ES-I3 (cell line): ENCODE data around the gene TRDMT1.

Experiments used
- H3K36me3 ChIP-seq: 2 replicates; pipeline ENCODE4 v1.6.1; 2013; ENCODE audit warnings: mild to moderate bottlenecking, low read length, control low read depth, moderate library complexity; ENCODE audit not compliant: insufficient read depth
- H3K4me1 ChIP-seq: 2 replicates; pipeline ENCODE4 v1.6.1; 2013; ENCODE audit warnings: mild to moderate bottlenecking, control low read depth, low read length; ENCODE audit not compliant: insufficient read depth
- H3K9ac ChIP-seq: 2 replicates; pipeline ENCODE4 v1.6.1; 2013; ENCODE audit warnings: low read depth, mild to moderate bottlenecking, low read length, moderate library complexity
- H3K9me3 ChIP-seq: 2 replicates; pipeline ENCODE4 v1.6.1; 2013; ENCODE audit warnings: mild to moderate bottlenecking, low read length, moderate library complexity; ENCODE audit not compliant: control insufficient read depth, insufficient read depth

TRDMT1 gene

DNA sequence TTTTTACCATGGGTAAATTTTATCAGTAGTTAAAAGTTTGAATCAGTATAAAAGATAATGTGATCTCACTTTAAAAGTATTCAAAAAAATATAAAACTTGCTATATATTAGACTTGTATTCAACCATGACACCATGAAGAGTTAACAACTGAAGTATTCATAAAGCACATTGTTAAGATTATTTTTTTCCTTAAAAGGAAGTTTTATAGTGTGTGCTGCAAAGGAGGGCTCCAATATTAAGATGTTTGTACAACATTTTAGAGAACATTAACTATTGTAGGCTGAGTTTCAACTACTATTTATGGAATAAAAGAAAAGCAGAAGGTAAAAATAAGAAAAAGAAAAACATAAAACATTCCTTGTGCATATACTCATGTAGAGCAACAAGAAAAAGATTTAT lies 47.4 kb downstream of the TRDMT1 start:
- H3K36me3 ChIP-seq, result no peaks in the 10 kb centered on the region; the same call in 1 of the 2 replicates
- no peaks in the 10 kb centered on the region for H3K9me3 ChIP-seq
- no peaks in the 10 kb centered on the region for H3K4me1 ChIP-seq
- no peak overlapping the region for H3K9ac ChIP-seq

DNA sequence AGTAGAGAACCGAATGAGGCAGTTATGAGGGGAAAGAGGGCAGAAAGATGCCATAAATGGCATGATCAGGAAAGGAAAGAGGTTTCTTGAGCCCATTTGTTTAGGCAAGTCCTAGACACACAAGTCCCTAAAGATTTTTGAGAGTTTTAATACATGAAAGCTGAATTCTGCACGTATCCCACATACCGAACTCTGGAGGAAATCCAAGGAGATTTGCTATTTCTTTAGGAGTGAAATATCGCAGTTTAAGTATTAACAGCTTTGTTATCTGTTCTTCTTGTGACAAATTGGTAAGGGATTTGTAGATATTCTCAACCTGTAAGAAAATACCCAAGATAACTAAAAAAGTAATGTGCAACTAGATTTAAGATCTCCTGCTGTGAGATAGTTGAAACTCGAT lies 48.2 kb downstream of the TRDMT1 start:
- Histone ChIP-seq H3K36me3 (no peaks in the 10 kb centered on the region; the same call in 1 of the 2 replicates), H3K9ac (no peak overlapping the region)

DNA sequence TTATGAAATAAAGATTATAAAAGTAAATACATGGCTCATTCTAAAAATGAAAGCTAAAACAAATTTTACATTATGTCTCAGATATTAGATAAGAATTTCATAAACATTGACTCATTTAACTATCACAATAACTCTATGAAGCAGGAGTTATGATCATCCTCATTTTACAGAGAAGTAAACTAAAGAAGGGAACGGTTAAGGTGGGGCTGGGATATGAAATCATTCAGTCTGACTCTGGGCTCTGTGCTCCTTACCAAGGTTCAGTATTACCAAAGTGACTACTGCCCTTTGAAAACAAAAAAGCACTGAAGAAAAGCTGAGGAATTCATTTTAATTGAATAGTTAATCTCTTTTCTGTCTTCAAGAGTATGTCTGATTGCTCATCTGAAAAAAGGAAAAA lies 49.8 kb downstream of the TRDMT1 start:
- Histone ChIP-seq H3K9ac (no peak overlapping the region), H3K9me3 (no peaks in the 10 kb centered on the region), H3K36me3 (no peaks in the 10 kb centered on the region; the same call in 1 of the 2 replicates), H3K4me1 (no peaks in the 10 kb centered on the region)

More for the DNA sequence above, 48.2 kb downstream of the TRDMT1 start:
- Histone ChIP-seq H3K4me1 (no peaks in the 10 kb centered on the region), H3K9me3 (no peaks in the 10 kb centered on the region)

DNA sequence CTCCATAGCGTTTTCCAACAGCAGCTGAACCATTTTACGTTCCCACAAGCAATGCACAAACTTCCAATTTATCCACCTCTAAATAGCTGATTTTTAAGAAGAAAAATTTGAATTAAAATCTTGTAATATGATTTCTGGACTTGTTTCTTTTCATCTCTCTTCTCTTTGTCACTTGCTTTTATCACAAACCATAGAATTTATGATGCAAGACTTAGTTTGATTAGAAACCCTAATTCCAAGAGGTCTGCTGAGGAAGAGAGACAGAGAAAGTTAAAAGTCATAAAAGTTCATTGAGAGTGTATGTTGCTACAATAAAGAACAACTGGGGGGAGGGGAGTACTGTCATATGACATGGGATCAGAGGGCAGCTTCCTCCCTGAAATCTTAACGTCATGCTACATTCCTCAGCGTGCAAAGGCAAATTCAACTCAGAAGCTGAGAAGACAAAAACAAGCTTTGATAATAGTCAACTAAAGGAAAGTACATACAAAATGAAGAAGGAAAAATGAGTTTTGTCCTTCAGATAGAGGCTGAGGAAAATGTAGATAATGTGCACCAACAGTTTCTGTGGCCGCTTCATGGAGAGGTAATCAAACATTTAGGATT lies 53.5 kb downstream of the TRDMT1 start:
- Histone ChIP-seq H3K9ac (no peak overlapping the region), H3K4me1 (no peaks in the 10 kb centered on the region), H3K9me3 (no peaks in the 10 kb centered on the region), H3K36me3 (no peaks in the 10 kb centered on the region; the same call in 1 of the 2 replicates)

DNA sequence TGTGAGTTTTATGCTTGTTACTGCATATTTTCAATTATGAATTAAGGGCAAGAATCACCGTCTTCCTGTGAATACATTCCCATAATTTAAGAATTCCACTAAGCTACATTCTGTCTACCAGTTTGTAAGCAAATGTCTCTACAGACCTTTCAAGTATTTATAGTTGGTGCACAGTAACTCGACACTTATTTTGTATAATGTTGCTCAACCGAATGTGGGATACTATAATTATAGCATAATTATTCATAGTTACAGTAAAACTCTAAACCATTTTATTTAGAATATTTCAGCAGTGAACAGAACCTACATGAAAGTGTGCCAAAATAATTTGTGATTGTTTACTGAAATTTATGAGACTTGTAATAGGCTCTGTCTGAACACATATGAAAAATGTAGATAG lies 54.6 kb downstream of the TRDMT1 start:
- Histone ChIP-seq H3K9me3 (no peaks in the 10 kb centered on the region), H3K36me3 (no peaks in the 10 kb centered on the region; the same call in 1 of the 2 replicates), H3K9ac (no peak overlapping the region), H3K4me1 (no peaks in the 10 kb centered on the region)

DNA sequence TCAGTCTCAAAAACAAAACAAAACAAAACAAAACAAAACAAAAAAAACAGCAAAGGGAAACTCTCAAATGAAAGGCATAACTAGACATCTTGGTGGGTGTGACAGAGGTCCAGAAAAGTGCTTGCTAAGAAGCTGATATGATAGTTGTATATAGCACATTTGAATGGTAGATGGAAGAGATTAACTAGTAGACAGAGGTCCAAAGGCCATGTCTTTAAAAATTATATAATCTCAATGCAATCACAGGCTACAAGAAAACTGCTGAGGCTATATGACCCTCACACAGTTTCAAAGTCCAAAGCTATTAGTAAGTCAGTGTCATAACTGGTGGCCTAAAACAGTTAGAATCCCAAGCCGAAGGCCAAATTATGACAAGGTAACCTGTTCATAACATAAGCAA lies 56.2 kb downstream of the TRDMT1 start:
- H3K4me1 ChIP-seq, result no peaks in the 10 kb centered on the region
- H3K9me3 ChIP-seq, result no peaks in the 10 kb centered on the region
- no peaks in the 10 kb centered on the region; the same call in 1 of the 2 replicates for H3K36me3 ChIP-seq
- no peak overlapping the region for H3K9ac ChIP-seq

DNA sequence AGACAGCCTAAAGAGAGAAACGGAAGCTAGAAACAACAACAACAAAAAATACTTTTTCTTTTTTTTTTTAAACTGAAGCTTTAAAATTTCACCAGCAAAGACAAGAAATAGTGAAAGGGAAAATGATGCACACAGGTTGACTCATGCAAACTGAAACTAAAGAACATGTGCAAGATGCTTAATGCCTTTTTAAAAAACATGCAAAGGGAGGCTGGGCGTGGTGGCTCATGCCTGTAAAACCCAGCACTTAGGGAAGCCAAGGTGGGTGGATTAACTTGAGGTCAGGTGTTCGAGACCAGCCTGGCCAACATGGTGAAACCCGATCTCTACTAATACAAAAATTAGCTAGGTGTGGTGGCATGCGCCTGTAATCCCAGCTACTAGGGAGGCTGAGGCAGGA lies 56.7 kb downstream of the TRDMT1 start:
- Histone ChIP-seq H3K4me1 (no peaks in the 10 kb centered on the region), H3K9me3 (no peaks in the 10 kb centered on the region), H3K36me3 (no peaks in the 10 kb centered on the region; the same call in 1 of the 2 replicates), H3K9ac (no peak overlapping the region)

DNA sequence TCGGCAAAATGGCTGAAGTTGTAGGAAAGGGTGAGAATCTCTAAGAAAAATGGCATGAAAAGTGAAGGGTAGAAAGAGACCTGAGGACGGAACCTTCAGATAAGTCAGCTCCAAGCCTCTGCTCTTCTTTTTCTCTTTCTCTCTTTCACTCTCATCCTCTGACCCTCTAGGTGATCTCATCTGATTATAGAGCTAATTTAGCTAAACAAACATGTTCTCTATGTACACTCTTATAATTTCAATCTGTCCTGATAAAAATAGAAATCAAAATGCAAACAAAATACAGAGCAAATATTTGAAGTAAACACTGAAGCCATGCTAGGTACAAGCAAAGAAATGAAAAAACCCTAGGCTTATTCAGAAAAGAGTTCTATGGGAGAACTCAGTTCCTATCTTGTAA lies 57.4 kb downstream of the TRDMT1 start:
- no peaks in the 10 kb centered on the region for H3K9me3 ChIP-seq
- no peak overlapping the region for H3K9ac ChIP-seq
- H3K4me1 ChIP-seq, result no peaks in the 10 kb centered on the region
- H3K36me3 ChIP-seq, result no peaks in the 10 kb centered on the region

DNA sequence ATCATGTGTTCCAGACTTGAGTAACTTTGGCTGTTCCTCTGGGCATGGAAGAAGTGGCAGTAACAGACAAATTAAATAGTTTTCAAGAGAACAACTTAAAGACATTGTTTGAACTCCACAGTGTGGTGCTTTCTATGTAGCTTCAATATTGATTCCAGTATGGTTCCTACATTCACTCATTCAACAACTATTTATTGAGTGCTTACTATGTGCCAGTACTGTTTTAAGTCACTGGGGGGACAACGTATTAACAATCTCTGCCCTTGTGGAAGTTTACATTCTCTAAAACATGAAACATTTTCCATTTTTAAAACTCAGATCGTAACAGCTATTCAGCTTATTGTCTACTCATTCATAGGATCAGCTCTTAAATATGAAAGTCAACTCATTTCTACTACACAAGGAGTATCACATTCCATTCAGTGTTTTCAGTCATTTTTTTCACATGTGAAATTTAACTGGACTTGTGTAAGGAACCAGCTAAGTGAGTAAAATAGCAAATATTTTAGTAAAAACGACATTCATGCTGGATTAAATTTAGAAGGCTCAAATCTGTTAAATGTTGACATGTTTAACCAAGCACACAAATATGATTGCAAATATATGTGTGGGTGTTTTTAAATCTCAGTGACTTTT lies 58.3 kb downstream of the TRDMT1 start:
- Histone ChIP-seq H3K9ac (no peak overlapping the region), H3K36me3 (no peaks in the 10 kb centered on the region), H3K9me3 (no peaks in the 10 kb centered on the region), H3K4me1 (no peaks in the 10 kb centered on the region)

DNA sequence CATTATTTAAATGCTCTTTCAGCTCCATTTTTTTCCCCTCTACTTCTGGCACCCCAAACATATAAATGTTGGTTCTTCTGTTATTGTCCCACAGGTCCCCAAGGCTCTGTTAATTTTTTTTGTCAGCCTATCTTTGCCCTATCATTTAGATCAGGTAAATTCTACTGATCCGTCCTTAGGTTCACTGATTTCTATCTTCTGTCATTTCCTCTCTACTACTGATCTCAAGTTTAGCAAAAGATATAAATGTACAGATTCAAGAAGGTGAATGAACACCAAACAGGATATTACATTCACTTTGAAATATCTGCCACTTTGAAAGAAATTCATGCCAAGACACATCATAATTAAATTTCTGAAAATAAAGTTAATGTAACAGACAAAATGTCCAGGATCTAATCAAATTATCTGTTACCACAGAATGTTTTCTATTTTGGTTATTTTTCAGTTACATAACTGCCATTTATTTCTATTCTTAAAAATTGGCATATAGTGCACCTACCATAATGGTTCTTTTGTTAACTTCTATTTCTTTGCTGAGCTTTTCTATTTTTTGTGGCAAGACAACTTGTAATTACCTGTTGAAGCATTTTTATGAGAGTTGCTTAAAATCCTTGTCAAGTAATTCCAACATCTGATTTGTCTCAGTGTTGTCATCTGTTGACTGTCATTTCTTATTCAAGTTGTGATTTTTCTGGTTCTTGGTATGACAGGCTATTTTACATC lies 59.8 kb downstream of the TRDMT1 start:
- no peak overlapping the region for H3K9ac ChIP-seq
- no peaks in the 10 kb centered on the region for H3K4me1 ChIP-seq
- H3K9me3 ChIP-seq, result no peaks in the 10 kb centered on the region
- H3K36me3 ChIP-seq, result no peaks in the 10 kb centered on the region

DNA sequence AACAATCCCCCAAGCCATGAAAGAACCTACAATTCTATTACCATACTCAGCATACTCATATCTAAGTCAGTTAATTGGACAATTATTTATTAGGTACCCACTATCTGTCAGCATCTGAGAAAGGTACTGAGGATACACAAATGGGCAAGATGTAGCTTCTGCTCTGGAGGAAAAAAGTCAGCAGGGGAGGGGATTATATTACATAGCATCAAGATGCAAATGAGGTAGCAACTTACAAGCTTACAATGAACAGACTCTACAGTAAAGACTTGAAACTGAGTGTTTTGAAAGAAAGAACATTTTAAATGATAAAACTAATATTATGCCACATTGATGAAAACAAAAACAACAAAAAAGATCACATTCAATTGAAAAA lies 61.1 kb downstream of the TRDMT1 start:
- Histone ChIP-seq H3K9me3 (no peaks in the 10 kb centered on the region), H3K4me1 (no peaks in the 10 kb centered on the region), H3K9ac (no peak overlapping the region), H3K36me3 (no peaks in the 10 kb centered on the region)

DNA sequence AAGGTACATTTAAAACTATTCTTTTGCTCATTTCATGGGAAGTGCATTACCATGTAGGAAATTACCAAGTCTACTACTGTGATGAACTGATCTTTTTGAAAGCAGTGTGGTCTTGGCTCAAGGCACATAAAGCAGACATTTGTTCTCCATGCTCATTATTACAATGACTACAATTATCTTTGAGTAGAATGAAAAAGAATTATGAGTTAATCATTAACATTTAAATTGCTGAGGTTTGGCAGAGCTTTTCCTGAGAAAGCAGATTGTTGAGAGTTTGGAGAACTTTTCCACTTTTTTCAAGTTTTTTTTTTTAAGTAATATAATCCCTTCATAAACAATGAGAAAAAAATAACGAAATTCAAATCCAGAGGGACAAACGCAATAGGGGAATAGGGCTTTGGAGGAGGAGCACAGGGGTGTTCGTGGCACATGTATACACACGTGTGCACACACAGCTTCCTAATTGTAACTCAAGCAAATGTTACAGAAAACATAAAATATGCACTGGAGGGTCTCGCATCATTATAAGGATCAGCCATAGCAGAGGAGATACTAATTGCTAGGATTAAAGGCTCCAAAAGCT lies 62.9 kb downstream of the TRDMT1 start:
- Histone ChIP-seq H3K9ac (no peak overlapping the region), H3K4me1 (0 out of 2 replicates have a peak, but pooled peaks cover 3% of the 10 kb centered on the region), H3K36me3 (no peaks in the 10 kb centered on the region), H3K9me3 (no peaks in the 10 kb centered on the region)

DNA sequence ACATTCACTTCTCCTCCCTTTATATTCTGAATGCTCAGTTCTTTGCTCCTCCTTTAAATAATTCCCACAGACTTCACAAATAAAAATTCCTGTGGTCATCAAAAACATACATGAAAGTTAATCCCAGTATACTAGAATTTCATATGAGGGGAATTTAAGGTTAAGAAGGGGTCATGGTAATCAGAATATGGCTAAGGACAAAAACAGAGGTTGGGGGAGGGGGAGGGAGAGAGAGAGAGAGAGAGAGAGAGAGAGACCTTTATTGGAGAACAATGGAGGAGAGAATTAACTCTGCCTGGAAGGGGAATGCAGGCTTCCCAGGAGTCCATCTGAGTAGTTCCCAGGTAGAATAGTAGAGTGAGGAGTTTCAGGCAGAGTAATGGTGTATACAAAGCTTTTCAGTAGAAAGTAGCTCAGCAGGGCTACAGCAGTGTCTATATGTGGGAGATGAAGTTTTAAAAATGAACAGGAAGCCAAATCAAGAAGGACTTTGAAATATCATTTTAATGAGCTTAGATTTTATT lies 66.7 kb downstream of the TRDMT1 start:
- H3K9ac ChIP-seq, result no peak overlapping the region

DNA sequence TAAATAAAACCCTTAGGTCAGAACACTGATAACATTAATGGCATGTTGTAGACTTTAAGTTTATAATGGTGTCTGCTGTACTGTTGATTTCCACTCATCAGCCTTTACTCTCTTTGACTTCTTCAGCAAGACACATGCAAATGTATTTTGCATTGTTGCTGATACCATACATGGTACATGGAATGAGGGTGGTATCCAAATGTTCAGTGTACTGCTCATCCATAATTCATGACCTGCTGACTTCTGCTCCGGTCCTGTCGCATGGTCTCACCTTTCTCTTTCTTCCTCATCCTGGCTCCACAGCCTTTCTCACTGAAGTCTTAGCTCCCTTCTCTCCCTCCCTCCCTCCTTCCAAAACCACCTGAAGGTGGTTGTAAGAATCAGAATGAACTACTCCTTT lies 67.2 kb downstream of the TRDMT1 start:
- Histone ChIP-seq H3K4me1 (0 out of 2 replicates have a peak, but pooled peaks cover 3% of the 10 kb centered on the region), H3K9me3 (no peaks in the 10 kb centered on the region), H3K36me3 (no peaks in the 10 kb centered on the region), H3K9ac (no peak overlapping the region)

More for the DNA sequence above, 66.7 kb downstream of the TRDMT1 start:
- no peaks in the 10 kb centered on the region for H3K9me3 ChIP-seq
- no peaks in the 10 kb centered on the region for H3K36me3 ChIP-seq
- H3K4me1 ChIP-seq, result 0 out of 2 replicates have a peak, but pooled peaks cover 3% of the 10 kb centered on the region
